ENCODE data around the gene F2R. TPM values are rescaled to one million over a fixed set of nuclear protein-coding genes. Genes with fewer than 3 reads are reported as not detected.
"Not testable (repeated sequence)": the region's sequence is repeated elsewhere in the genome, so short reads cannot be mapped to it uniquely, and the experiment has no call there.

The F2R gene
- total and polyA plus RNA-seq, 7 donors: 1.1 to 3.5 (median 2.0) TPM

DNA sequence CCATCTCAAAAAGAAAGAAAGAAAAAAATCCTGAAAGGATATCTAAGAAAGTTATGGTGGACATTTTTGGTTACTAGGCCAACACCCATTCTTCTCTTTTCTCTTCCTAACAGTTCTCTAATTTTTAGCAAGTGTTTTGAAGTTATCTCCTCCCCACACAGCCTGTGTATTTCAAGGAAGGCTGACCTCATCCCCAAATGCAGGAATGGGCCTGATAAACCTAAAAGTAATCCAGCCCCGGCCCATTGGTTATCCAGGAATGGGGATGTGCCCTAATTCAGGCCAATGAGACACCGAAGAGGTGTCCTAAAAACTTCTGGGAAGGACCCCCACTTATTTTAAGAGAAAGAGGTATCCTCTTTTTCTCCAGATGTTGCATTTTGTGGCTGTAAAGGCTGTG is 46.6 kb downstream of the F2R start:
- no peak for ATAC-seq
- 75 to 81% (median 77%) methylated on average over 2 of the region's 2 CpGs for WGBS, 3 donors
- H3K9me3 ChIP-seq: no peaks in the 10 kb centered on the region
- H3K27me3 ChIP-seq (ENCODE audit: insufficient read depth in 3 of 3, low read length in 2 of 3): peaks cover 0 to 2% (median 0%) of the 10 kb centered on the region in 3 donors
- DNase-seq: no peak
- H3K4me3 ChIP-seq: no peak overlapping the region
- no peaks in the 10 kb centered on the region for H3K4me1 ChIP-seq
- TF ChIP-seq, protein P1, sequence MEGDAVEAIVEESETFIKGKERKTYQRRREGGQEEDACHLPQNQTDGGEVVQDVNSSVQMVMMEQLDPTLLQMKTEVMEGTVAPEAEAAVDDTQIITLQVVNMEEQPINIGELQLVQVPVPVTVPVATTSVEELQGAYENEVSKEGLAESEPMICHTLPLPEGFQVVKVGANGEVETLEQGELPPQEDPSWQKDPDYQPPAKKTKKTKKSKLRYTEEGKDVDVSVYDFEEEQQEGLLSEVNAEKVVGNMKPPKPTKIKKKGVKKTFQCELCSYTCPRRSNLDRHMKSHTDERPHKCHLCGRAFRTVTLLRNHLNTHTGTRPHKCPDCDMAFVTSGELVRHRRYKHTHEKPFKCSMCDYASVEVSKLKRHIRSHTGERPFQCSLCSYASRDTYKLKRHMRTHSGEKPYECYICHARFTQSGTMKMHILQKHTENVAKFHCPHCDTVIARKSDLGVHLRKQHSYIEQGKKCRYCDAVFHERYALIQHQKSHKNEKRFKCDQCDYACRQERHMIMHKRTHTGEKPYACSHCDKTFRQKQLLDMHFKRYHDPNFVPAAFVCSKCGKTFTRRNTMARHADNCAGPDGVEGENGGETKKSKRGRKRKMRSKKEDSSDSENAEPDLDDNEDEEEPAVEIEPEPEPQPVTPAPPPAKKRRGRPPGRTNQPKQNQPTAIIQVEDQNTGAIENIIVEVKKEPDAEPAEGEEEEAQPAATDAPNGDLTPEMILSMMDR (IDR thresholded peaks at IDR 0.05): no peak
- intact Hi-C loops (cut with DNase I): no loop called here
- no peak overlapping the region for H3K27ac ChIP-seq
- H3K36me3 ChIP-seq (ENCODE audit: insufficient read depth in 1 of 2, low read depth in 1 of 2): no peaks in the 10 kb centered on the region

- DNase-seq (no peak), ATAC-seq (no peak)
- intact Hi-C loops (cut with DNase I): no loop called here
- no peak overlapping the region for H3K27ac ChIP-seq
- TF ChIP-seq, protein P1 (IDR thresholded peaks at IDR 0.05): no peak
- H3K4me1 ChIP-seq: no peaks in the 10 kb centered on the region
- peaks cover 0 to 2% (median 0%) of the 10 kb centered on the region in 3 donors for H3K27me3 ChIP-seq (ENCODE audit: insufficient read depth in 3 of 3, low read length in 2 of 3)
- no peaks in the 10 kb centered on the region for H3K9me3 ChIP-seq
- H3K4me3 ChIP-seq: no peak overlapping the region
- H3K36me3 ChIP-seq (ENCODE audit: insufficient read depth in 1 of 2, low read depth in 1 of 2): no peaks in the 10 kb centered on the region
These were observed 47.2 kb downstream of the F2R start for GRCh38 chr5:76763136-76763535.

DNA sequence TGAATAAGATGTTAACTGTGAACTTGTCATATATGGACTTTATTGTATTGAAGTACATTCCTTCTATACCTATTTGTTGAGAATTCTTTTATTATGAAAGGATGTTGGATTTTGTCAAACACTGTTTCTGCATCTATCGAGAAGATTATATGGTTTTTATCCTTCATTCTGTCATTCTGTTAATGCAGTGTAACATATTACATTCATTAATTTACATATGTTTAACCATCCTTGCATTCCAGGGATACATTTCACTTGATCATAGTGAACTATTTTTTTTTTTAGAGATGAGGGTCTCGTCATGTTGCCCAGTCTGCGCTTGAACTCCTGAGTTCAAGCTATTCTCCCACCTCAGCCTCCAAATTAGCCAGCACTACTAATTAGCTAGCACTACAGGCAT is 48.4 kb downstream of the F2R start:
- no peak overlapping the region for H3K4me3 ChIP-seq
- DNase-seq (no peak), ATAC-seq (no peak)
- H3K36me3 ChIP-seq (ENCODE audit: insufficient read depth in 1 of 2, low read depth in 1 of 2): no peaks in the 10 kb centered on the region
- H3K27me3 ChIP-seq (ENCODE audit: insufficient read depth in 3 of 3, low read length in 2 of 3): peaks cover 0 to 2% (median 0%) of the 10 kb centered on the region in 3 donors
- TF ChIP-seq, protein P1 (IDR thresholded peaks at IDR 0.05): no peak
- WGBS, 3 donors: 55 to 75% (median 63%) methylated on average over 3 of the region's 3 CpGs
- H3K27ac ChIP-seq: no peak overlapping the region
- intact Hi-C loops (cut with DNase I): no loop called here
- H3K9me3 ChIP-seq: no peaks in the 10 kb centered on the region
- no peaks in the 10 kb centered on the region for H3K4me1 ChIP-seq

DNA sequence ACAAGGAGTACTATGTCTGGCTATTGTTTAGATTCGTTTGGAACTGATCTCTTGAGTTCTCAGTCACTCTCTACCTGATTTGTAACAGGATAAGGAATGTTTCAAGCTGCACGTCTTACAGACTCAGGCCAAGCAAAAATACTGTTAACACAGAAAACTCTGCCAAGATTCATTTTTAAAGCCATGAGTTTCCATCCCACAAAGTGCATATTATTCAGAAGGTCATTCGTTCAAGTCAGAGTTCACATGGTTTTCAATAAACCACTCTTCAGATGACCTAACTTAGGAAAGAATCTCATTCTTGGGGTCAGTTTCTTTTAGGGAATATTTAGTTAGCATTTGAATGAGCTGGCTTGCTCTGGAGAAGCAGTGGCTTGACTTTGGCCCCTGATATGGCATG is 49.3 kb downstream of the F2R start:
- Histone ChIP-seq H3K27me3 (ENCODE audit: insufficient read depth in 3 of 3, low read length in 2 of 3) (no peaks in the 10 kb centered on the region), H3K4me3 (no peak overlapping the region), H3K4me1 (no peaks in the 10 kb centered on the region), H3K36me3 (ENCODE audit: insufficient read depth in 1 of 2, low read depth in 1 of 2) (no peaks in the 10 kb centered on the region), H3K9me3 (no peaks in the 10 kb centered on the region), H3K27ac (no peak overlapping the region)
- WGBS, 3 donors: 52 to 59% (median 58%) methylated on average over 3 of the region's 3 CpGs
- intact Hi-C loops (cut with DNase I): no loop called here
- TF ChIP-seq, protein P1 (IDR thresholded peaks at IDR 0.05): no peak
- DNase-seq (no peak), ATAC-seq (no peak)

- 90 to 96% (median 95%) methylated on average over 2 of the region's 2 CpGs for WGBS, 3 donors
- Histone ChIP-seq H3K27me3 (ENCODE audit: insufficient read depth in 3 of 3, low read length in 2 of 3) (no peaks in the 10 kb centered on the region), H3K9me3 (no peaks in the 10 kb centered on the region), H3K36me3 (ENCODE audit: insufficient read depth in 1 of 2, low read depth in 1 of 2) (no peaks in the 10 kb centered on the region), H3K27ac (no peak overlapping the region), H3K4me1 (no peaks in the 10 kb centered on the region), H3K4me3 (no peak overlapping the region)
- intact Hi-C loops (cut with DNase I): no loop called here
- no peak for DNase-seq
- ATAC-seq: no peak
- TF ChIP-seq, protein P1 (IDR thresholded peaks at IDR 0.05): no peak
These were observed 50.8 kb downstream of the F2R start for GRCh38 chr5:76766746-76767145.

- 87 to 92% (median 88%) methylated on average over 14 of the region's 14 CpGs for WGBS, 3 donors
- intact Hi-C loops (cut with DNase I): loop anchor here in 1 of 2 donors (5.0 kb wide), 1 partner anchor 169 kb away; no protein-coding TSS in a partner anchor
- ATAC-seq: not testable (repeated sequence)
These were observed 55.1 kb downstream of the F2R start for GRCh38 chr5:76771041-76771440.

More at GRCh38 chr5:76771041-76771440, 55.1 kb downstream of the F2R start:
- H3K9me3 ChIP-seq; DNase-seq; H3K27ac ChIP-seq; H3K4me1 ChIP-seq; H3K27me3 ChIP-seq (ENCODE audit: insufficient read depth in 3 of 3, low read length in 2 of 3); H3K4me3 ChIP-seq; H3K36me3 ChIP-seq (ENCODE audit: insufficient read depth in 1 of 2, low read depth in 1 of 2): not testable (repeated sequence)

Data from psoas muscle (tissue), 8 donors.